Activated CD4-positive, alpha-beta T cell treated with anti-CD3 and anti-CD28 coated beads, Interleukin-10, Interleukin-2, amounts not matched to agents 100 ng/mL and 50 ng/mL, durations not matched to agents 16 hours and 8 hours (primary cell): ENCODE measurements around the gene FGF2.

ENCODE experiments used
- DNase-seq: peaks from one replicate; pipeline ENCODE4 v3.0.0-alpha.2; 2020

Gene FGF2

DNA sequence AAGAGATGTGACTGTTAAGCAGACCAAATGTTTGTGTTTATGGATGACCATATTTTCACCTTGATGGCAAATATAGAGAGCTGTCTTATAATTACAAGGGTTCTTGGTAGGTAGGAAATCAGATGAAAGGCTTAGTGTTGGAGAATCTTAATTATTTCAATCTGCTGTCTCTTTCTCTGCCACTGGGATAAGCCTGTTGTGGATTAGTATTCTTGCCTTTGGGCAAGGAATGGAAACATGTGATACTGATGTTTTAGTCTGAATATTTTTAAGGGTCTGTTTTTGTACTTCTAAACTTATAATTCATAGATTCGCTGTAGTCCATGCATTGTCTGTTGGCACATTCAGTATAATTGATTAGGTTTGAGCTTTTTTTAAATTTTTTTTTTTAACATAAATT lies 119.5 kb downstream of the FGF2 start:
- DNase-seq: no peak
